NCI-H345 (cell line): ENCODE measurements around the gene TSPEAR.

ENCODE experiments used
- DNase-seq: peaks from one replicate; lab custom pipeline; 2025; lab: John Stamatoyannopoulos, UW

The TSPEAR gene

GRCh38 chr21:44740742-44741141 lies 29.4 kb upstream of the TSPEAR start:
- DNase-seq: no peak

- no peak for DNase-seq
Observed at GRCh38 chr21:44739316-44739715, 27.9 kb upstream of the TSPEAR start.

- no peak for DNase-seq
Observed at GRCh38 chr21:44738621-44739020, 27.2 kb upstream of the TSPEAR start.

- peak; percentile 27 for DNase-seq
Observed at GRCh38 chr21:44737706-44738354, 26.5 kb upstream of the TSPEAR start.

- peak; percentile 44 for DNase-seq
Observed at GRCh38 chr21:44736291-44737004, 25.1 kb upstream of the TSPEAR start.

GRCh38 chr21:44735821-44736220 lies 24.4 kb upstream of the TSPEAR start:
- no peak for DNase-seq

- no peak for DNase-seq
Observed at GRCh38 chr21:44734841-44735240, 23.5 kb upstream of the TSPEAR start.

- DNase-seq: no peak
Observed at GRCh38 chr21:44734026-44734745, 22.8 kb upstream of the TSPEAR start.

GRCh38 chr21:44732956-44733355 lies 21.6 kb upstream of the TSPEAR start:
- DNase-seq: no peak

- DNase-seq: no peak
Observed at GRCh38 chr21:44732263-44732662, 20.9 kb upstream of the TSPEAR start.

- no peak for DNase-seq
Observed at GRCh38 chr21:44730951-44731579, 19.7 kb upstream of the TSPEAR start.

GRCh38 chr21:44730028-44730395 lies 18.6 kb upstream of the TSPEAR start:
- DNase-seq: no peak

GRCh38 chr21:44729336-44730027 lies 18.1 kb upstream of the TSPEAR start:
- no peak for DNase-seq

- DNase-seq: no peak
Observed at GRCh38 chr21:44728716-44729115, 17.3 kb upstream of the TSPEAR start.

- DNase-seq: no peak
Observed at GRCh38 chr21:44727757-44728156, 16.4 kb upstream of the TSPEAR start.

GRCh38 chr21:44727321-44727720 lies 15.9 kb upstream of the TSPEAR start:
- no peak for DNase-seq

GRCh38 chr21:44726826-44727225 lies 15.5 kb upstream of the TSPEAR start:
- no peak for DNase-seq

- no peak for DNase-seq
Observed at GRCh38 chr21:44724926-44725325, 13.6 kb upstream of the TSPEAR start.

- DNase-seq: no peak
Observed at GRCh38 chr21:44724196-44724595, 12.8 kb upstream of the TSPEAR start.

GRCh38 chr21:44723177-44724131 lies 12.1 kb upstream of the TSPEAR start:
- DNase-seq: no peak

- DNase-seq: no peak
Observed at GRCh38 chr21:44722731-44723130, 11.4 kb upstream of the TSPEAR start.
